Dendritic cell treated with granulocyte-macrophage colony-stimulating factor and Interleukin-4, amounts not matched to agents 40 ng/mL and 50 ng/mL, for 4 days (primary cell): ENCODE measurements around the gene CEBPE.

Experiments used
- H3K27ac Mint-ChIP-seq: one replicate; pipeline ENCODE4 v1.8.0; 2022; ENCODE audit warnings: mild to moderate bottlenecking, mixed read lengths
- H3K27me3 Mint-ChIP-seq: one replicate; pipeline ENCODE4 v1.8.0; 2022; ENCODE audit warnings: mild to moderate bottlenecking, mixed read lengths
- H3K36me3 Mint-ChIP-seq: one replicate; pipeline ENCODE4 v1.8.0; 2022; ENCODE audit warnings: low read depth, mixed read lengths
- H3K4me1 Mint-ChIP-seq: one replicate; pipeline ENCODE4 v1.8.0; 2022; ENCODE audit warnings: low read depth, mixed read lengths
- H3K4me3 Mint-ChIP-seq: one replicate; pipeline ENCODE4 v1.8.0; 2022; ENCODE audit warnings: mild to moderate bottlenecking, moderate library complexity, mixed read lengths
- H3K9me3 Mint-ChIP-seq: one replicate; pipeline ENCODE4 v1.8.0; 2022; ENCODE audit warnings: mixed read lengths
- intact Hi-C: fragments of 100-400 bp; cut with micrococcal nuclease; formaldehyde crosslinking; loops from one replicate; pipeline ENCODE4 v1.15.0; 2022

CEBPE gene

DNA sequence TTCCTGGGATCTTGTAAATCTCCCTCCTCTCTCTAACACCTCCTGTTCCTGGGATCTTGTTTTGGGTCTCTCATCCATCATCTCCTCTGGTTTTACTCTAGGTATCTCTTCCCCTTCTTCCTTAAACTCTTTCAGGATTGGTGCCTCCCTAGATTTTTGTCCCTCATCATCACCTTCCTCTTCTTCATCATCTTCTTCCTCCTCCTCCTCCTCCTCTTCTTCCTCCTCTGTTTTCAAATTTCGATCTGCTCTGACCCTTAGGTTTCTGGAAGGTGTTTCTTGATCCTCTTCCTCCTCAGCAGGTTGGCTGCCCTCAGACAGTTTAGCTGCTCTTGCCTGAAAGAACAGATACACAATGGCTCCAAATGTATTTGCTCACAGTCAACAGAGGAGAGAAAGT, 38.6 kb downstream of the CEBPE start:
- Mint-ChIP-seq H3K36me3 (peaks cover 88% of the 10 kb centered on the region), H3K9me3 (no peaks in the 10 kb centered on the region), H3K4me3 (peak overlapping the region; percentile 37), H3K4me1 (peaks cover 57% of the 10 kb centered on the region), H3K27ac (peak overlapping the region; percentile 80), H3K27me3 (no peaks in the 10 kb centered on the region)
- intact Hi-C loops = no loop called here

GRCh38 chr14:23079716-23080115, 39.3 kb downstream of the CEBPE start:
- Mint-ChIP-seq H3K9me3 (no peaks in the 10 kb centered on the region), H3K4me3 (peak overlapping the region; percentile 37), H3K4me1 (peaks cover 54% of the 10 kb centered on the region), H3K36me3 (peaks cover 88% of the 10 kb centered on the region), H3K27me3 (no peaks in the 10 kb centered on the region), H3K27ac (peak overlapping the region; percentile 80)
- intact Hi-C loops = loop anchor here (5.0 kb wide), 1 partner anchor 103 kb away; the partner anchor contains the start of gene SLC7A8

GRCh38 chr14:23078692-23079116, 40.4 kb downstream of the CEBPE start:
- peaks cover 90% of the 10 kb centered on the region for H3K36me3 Mint-ChIP-seq
- peaks cover 55% of the 10 kb centered on the region for H3K4me1 Mint-ChIP-seq
- H3K27ac Mint-ChIP-seq = peak overlapping the region; percentile 80

GRCh38 chr14:23077962-23078361, 41.1 kb downstream of the CEBPE start:
- peaks cover 90% of the 10 kb centered on the region for H3K36me3 Mint-ChIP-seq
- H3K27ac Mint-ChIP-seq = peak overlapping the region; percentile 80
- H3K4me3 Mint-ChIP-seq = no peak overlapping the region
- no peaks in the 10 kb centered on the region for H3K27me3 Mint-ChIP-seq
- no peaks in the 10 kb centered on the region for H3K9me3 Mint-ChIP-seq
- intact Hi-C loops = loop anchor here (5.0 kb wide), 1 partner anchor 104 kb away; the partner anchor contains the start of gene SLC7A8
- H3K4me1 Mint-ChIP-seq = peaks cover 56% of the 10 kb centered on the region

More at GRCh38 chr14:23078692-23079116, 40.4 kb downstream of the CEBPE start:
- intact Hi-C loops = loop anchor here (5.0 kb wide), 1 partner anchor 104 kb away; the partner anchor contains the start of gene SLC7A8
- Mint-ChIP-seq H3K9me3 (no peaks in the 10 kb centered on the region), H3K4me3 (peak overlapping the region; percentile 32), H3K27me3 (no peaks in the 10 kb centered on the region)

- Mint-ChIP-seq H3K9me3 (no peaks in the 10 kb centered on the region), H3K27ac (no peak overlapping the region), H3K4me3 (no peak overlapping the region), H3K36me3 (peaks cover 93% of the 10 kb centered on the region), H3K4me1 (peaks cover 67% of the 10 kb centered on the region), H3K27me3 (no peaks in the 10 kb centered on the region)
- intact Hi-C loops = loop anchor here (5.0 kb wide), 1 partner anchor 105 kb away; the partner anchor contains the start of gene SLC7A8
Measured at GRCh38 chr14:23076785-23077408, 42.2 kb downstream of the CEBPE start.

DNA sequence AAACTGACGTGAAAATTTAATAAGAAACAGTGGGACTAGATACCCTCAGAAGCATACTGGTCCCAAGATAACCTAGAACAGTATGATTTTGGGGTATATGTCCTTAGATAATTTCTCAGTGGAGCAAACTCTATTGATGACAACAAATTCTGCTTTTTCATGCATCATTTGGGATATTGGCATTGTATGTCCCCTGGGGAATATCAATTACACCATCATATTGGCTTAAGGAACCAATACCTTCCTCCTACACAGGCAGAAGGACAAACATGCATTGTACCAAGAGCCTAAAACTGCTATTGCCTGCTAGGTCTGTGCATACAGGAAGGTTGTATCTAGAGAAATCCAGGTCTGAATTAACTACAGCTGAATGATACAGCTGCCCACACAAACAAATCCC, 44.1 kb downstream of the CEBPE start:
- Mint-ChIP-seq H3K4me1 (peaks cover 70% of the 10 kb centered on the region), H3K9me3 (no peaks in the 10 kb centered on the region), H3K27me3 (no peaks in the 10 kb centered on the region), H3K36me3 (peaks cover 93% of the 10 kb centered on the region), H3K27ac (peak overlapping the region; percentile 17), H3K4me3 (no peak overlapping the region)
- intact Hi-C loops = loop anchor here (5.0 kb wide), 1 partner anchor 107 kb away; the partner anchor contains the start of gene SLC7A8

- Mint-ChIP-seq H3K36me3 (peaks cover 100% of the 10 kb centered on the region), H3K4me3 (peak overlapping the region; percentile 85), H3K27ac (peak overlapping the region; percentile 87), H3K4me1 (peaks cover 65% of the 10 kb centered on the region), H3K27me3 (no peaks in the 10 kb centered on the region), H3K9me3 (no peaks in the 10 kb centered on the region)
- intact Hi-C loops = no loop called here
Measured at GRCh38 chr14:23071921-23072539, 47.0 kb downstream of the CEBPE start.

DNA sequence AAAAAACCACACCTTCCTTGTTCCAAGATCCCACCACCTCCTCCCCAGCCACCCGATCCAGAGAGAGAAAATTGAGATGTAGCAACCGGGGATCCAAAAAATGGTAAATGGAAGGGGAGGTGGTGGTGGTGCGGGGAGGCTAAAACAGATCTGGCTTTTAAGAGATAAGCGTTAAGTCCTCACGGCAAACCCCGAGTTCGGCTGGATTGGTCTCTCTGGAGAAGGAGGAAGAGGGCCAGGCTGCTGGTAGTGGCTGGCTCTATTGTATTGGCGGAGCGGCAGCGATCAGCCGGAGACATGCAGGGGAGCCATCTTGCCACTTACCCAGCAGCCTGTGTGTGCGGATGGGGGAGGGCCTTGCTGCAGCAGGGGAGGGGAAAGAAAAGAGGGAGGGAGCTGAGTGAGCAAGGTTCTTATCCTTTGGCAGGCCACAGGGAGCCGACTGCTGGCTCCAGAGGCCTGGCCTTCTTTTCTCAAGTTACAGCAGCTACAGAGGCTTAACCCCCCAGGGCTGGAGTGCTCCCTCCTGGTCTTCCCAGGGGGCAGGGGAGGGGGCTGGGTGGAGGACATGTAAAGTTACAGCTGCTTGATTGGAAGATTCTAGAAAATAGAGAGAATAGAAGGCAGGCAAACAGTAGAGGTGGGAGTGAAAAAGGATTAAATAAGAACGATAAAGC, 47.7 kb downstream of the CEBPE start:
- intact Hi-C loops = no loop called here
- H3K36me3 Mint-ChIP-seq = peaks cover 100% of the 10 kb centered on the region
- peak overlapping the region; percentile 85 for H3K4me3 Mint-ChIP-seq
- peak overlapping the region; percentile 87 for H3K27ac Mint-ChIP-seq
- no peaks in the 10 kb centered on the region for H3K27me3 Mint-ChIP-seq
- no peaks in the 10 kb centered on the region for H3K9me3 Mint-ChIP-seq
- H3K4me1 Mint-ChIP-seq = peaks cover 65% of the 10 kb centered on the region

GRCh38 chr14:23070262-23071129, 48.6 kb downstream of the CEBPE start:
- Mint-ChIP-seq H3K9me3 (no peaks in the 10 kb centered on the region), H3K36me3 (peaks cover 100% of the 10 kb centered on the region), H3K4me1 (peaks cover 64% of the 10 kb centered on the region), H3K27ac (peak overlapping the region; percentile 87), H3K4me3 (peak overlapping the region; percentile 85), H3K27me3 (no peaks in the 10 kb centered on the region)
- intact Hi-C loops = no loop called here

DNA sequence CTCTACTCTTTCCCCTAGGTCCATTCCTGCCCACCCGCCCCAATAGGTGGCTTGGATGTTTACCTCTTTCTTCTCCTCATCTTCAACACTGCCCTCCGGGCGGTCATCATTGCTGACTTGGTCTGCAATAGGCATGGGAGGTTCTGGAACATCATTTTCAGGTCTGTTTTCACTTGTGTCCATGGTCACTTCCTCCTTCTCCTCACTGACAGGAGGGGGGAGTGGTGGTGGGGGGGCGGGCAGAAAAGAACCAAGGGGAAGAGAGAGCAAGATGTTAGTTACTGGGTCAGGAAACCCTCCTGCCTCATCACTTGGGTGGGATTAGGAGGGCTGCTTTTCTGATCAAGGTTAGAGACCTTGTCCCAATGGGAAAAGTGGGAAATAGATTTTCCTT, 49.6 kb downstream of the CEBPE start:
- H3K4me1 Mint-ChIP-seq = peaks cover 58% of the 10 kb centered on the region
- no peak overlapping the region for H3K4me3 Mint-ChIP-seq
- intact Hi-C loops = loop anchor here (1.0 kb wide), 1 partner anchor 40 kb away; no protein-coding TSS in a partner anchor
- H3K27me3 Mint-ChIP-seq = no peaks in the 10 kb centered on the region
- H3K36me3 Mint-ChIP-seq = peaks cover 100% of the 10 kb centered on the region
- no peaks in the 10 kb centered on the region for H3K9me3 Mint-ChIP-seq
- peak overlapping the region; percentile 67 for H3K27ac Mint-ChIP-seq

DNA sequence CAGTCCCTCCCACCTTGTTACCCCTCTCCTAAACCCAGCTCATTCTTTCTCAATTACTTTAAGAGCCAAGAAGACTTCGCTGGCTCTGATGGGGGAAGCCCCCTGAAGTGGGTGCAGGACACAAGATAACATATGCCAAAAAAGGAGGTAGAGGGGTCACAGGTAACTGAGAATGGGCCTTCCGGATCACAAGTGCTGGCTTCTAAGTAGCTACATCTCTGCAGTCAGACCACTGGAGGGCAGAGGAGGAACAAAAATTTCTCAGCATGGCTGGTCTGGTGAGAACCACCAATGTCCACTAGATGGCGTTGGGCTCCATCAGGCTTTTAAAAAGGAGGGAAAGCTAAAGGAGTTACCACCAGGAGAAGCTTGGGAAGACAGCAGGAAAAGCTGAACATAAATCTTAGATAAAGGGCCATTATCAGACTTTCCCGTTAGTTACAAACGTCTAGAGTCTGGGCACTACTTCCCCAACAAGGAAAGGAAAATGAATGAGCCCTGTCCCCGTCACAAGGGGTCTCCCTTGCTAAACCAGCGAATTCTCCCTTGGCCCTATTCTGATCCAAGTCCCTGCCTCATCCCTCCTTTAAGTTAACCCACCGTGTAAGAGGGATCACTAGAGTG, 50.2 kb downstream of the CEBPE start:
- no peaks in the 10 kb centered on the region for H3K27me3 Mint-ChIP-seq
- H3K9me3 Mint-ChIP-seq = no peaks in the 10 kb centered on the region
- peak overlapping the region; percentile 67 for H3K27ac Mint-ChIP-seq
- peaks cover 100% of the 10 kb centered on the region for H3K36me3 Mint-ChIP-seq
- intact Hi-C loops = loop anchor here (1.0 kb wide), 1 partner anchor 40 kb away; no protein-coding TSS in a partner anchor
- H3K4me1 Mint-ChIP-seq = peaks cover 57% of the 10 kb centered on the region
- no peak overlapping the region for H3K4me3 Mint-ChIP-seq

DNA sequence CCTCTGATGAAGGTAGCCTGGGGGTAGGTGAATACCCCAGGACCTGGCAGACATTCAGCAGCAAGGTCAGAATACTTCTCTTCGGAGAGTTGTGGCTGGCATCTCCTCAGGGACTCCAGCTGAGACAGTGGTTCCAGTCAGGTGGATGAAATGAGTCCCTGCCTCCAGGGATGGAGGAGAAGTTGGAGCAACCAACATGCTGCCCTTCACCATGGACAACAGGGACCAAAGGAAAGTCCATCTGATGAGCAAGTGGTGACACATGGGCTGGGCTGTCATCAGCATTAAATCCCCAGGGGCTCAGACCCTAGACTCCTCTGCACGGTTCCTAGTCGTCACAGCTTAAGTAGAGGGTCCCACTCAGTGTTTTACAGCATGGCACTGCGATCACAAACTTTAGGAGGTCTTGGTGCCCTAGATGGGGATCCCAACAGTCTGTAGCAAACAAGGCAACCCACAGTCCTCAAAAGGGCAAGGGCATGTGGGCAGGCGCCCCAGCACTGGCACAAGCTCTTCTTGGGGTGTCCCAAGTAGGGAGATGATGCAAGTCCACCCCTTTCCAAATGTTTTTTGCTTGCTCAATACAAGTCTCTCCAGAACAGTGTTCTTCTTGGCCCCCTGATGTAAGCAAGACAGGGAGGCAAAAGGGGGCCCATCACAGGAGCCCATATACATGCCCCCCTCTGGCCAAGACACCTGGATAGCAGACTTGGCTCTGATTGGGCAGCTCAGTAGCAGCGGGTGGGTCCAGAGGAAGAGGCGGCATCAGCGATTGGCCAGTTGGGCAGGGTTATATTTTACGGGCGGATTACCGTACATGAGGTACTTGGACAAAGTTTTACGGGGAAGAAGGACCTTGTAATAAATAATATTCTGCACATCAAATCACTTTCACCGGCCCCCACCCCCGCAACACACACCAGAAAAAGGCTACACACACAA, 50.9 kb downstream of the CEBPE start:
- Mint-ChIP-seq H3K4me1 (peaks cover 58% of the 10 kb centered on the region), H3K9me3 (no peaks in the 10 kb centered on the region), H3K36me3 (peaks cover 100% of the 10 kb centered on the region), H3K4me3 (no peak overlapping the region), H3K27me3 (no peaks in the 10 kb centered on the region), H3K27ac (no peak overlapping the region)
- intact Hi-C loops = no loop called here
